Liver (tissue), 9 donors: Measurements from ENCODE around the gene KIRREL3. TPM values are rescaled to one million over a fixed set of nuclear protein-coding genes. Genes with fewer than 3 reads are reported as not detected.

ENCODE experiments used
- DNase-seq: peaks from one replicate; pipeline ENCODE4 v3.0.0-alpha.2; 2017; ENCODE audit warnings: low spot score
- H3K27ac ChIP-seq, 2 donors: one replicate each; pipeline ENCODE4 v1.7.0; 2013; ENCODE audit warnings: inconsistent platforms in 2 of 2, low read length in 2 of 2, control low read depth in 1 of 2, low read depth in 1 of 2, mild to moderate bottlenecking in 1 of 2
- H3K27me3 ChIP-seq, 4 donors: one replicate each; pipeline versions ENCODE4 v1.6.1 to v1.7.0; 2013; ENCODE audit warnings: low read length in 3 of 4, inconsistent platforms in 1 of 4, mild to moderate bottlenecking in 1 of 4, moderate library complexity in 1 of 4; ENCODE audit not compliant: control insufficient read depth in 4 of 4, insufficient read depth in 4 of 4
- H3K36me3 ChIP-seq, 4 donors: one replicate each; pipeline versions ENCODE4 v1.6.1 to v1.7.0; 2013; ENCODE audit warnings: low read length in 3 of 4, mild to moderate bottlenecking in 3 of 4, low read depth in 1 of 4, moderate library complexity in 1 of 4; ENCODE audit not compliant: control insufficient read depth in 4 of 4, insufficient read depth in 3 of 4
- H3K4me1 ChIP-seq, 4 donors: one replicate each; pipeline versions ENCODE4 v1.6.1 to v1.7.0; 2013; ENCODE audit warnings: low read length in 3 of 4, mild to moderate bottlenecking in 3 of 4, moderate library complexity in 1 of 4; ENCODE audit not compliant: control insufficient read depth in 4 of 4, insufficient read depth in 4 of 4
- H3K4me3 ChIP-seq, 3 donors: one replicate each; pipeline versions ENCODE4 v1.6.1 to v1.7.0; 2013; ENCODE audit warnings: low read length in 3 of 3, control low read depth in 1 of 3, low read depth in 1 of 3, mild to moderate bottlenecking in 1 of 3
- H3K9ac ChIP-seq, 2 donors: one replicate each; pipeline ENCODE4 v1.7.0; 2013; ENCODE audit warnings: low read length in 2 of 2, mild to moderate bottlenecking in 2 of 2, moderate library complexity in 2 of 2, control low read depth in 1 of 2, low read depth in 1 of 2
- H3K9me3 ChIP-seq, 4 donors: one replicate each; pipeline versions ENCODE4 v1.6.1 to v1.7.0; 2013; ENCODE audit warnings: low read length in 3 of 4; ENCODE audit not compliant: control insufficient read depth in 4 of 4
- CTCF ChIP-seq: fragments of 150-350 bp; IDR thresholded peaks from 2 replicates; pipeline ENCODE4 v1.5.1; 2017; ENCODE audit warnings: improper control_type of control experiment, low read depth, low read length; ENCODE audit not compliant: missing input control
- EGR1 ChIP-seq, 2 donors: IDR thresholded peaks; 2 replicates each; pipeline ENCODE4 v1.6.1; 2016 to 2018; ENCODE audit warnings: antibody characterized with exemption in 2 of 2, low read depth in 2 of 2
- FOXA1 ChIP-seq: IDR thresholded peaks from 2 replicates; pipeline ENCODE4 v1.6.1; 2016; ENCODE audit warnings: antibody characterized with exemption
- FOXA2 ChIP-seq: IDR thresholded peaks from 2 replicates; pipeline ENCODE4 v1.6.1; 2016; ENCODE audit warnings: antibody characterized with exemption
- GABPA ChIP-seq, 2 donors: IDR thresholded peaks in 1 of 2; conservative IDR thresholded peaks in 1 of 2; 2 replicates each; pipeline ENCODE4 v1.6.1; 2016; ENCODE audit warnings: antibody characterized with exemption in 2 of 2, mild to moderate bottlenecking in 1 of 2, moderate library complexity in 1 of 2
- HNF4A ChIP-seq, 2 donors: conservative IDR thresholded peaks; 2 replicates each; pipeline ENCODE4 v1.6.1; 2016; ENCODE audit warnings: antibody characterized with exemption in 2 of 2, mild to moderate bottlenecking in 2 of 2
- HNF4G ChIP-seq: IDR thresholded peaks from 2 replicates; pipeline ENCODE4 v1.6.1; 2016; ENCODE audit warnings: antibody characterized with exemption
- JUND ChIP-seq, 2 donors: IDR thresholded peaks; 2 replicates each; pipeline ENCODE4 v1.6.1; 2016; ENCODE audit warnings: antibody characterized with exemption in 2 of 2
- NR2F2 ChIP-seq: IDR thresholded peaks from 2 replicates; pipeline ENCODE4 v1.6.1; 2016; ENCODE audit warnings: antibody characterized with exemption
- RAD21 ChIP-seq, 2 donors: IDR thresholded peaks; 2 replicates each; pipeline ENCODE4 v1.6.1; 2016; ENCODE audit warnings: antibody characterized with exemption in 2 of 2, mild to moderate bottlenecking in 2 of 2
- REST ChIP-seq: IDR thresholded peaks from 2 replicates; pipeline ENCODE4 v1.6.1; 2016; ENCODE audit warnings: antibody characterized with exemption, mild to moderate bottlenecking
- RXRA ChIP-seq, 2 donors: IDR thresholded peaks; 2 replicates each; pipeline ENCODE4 v1.6.1; 2017 to 2018; ENCODE audit warnings: antibody characterized with exemption in 2 of 2, mild to moderate bottlenecking in 1 of 2
- SP1 ChIP-seq: IDR thresholded peaks from 2 replicates; pipeline ENCODE4 v1.6.1; 2018; ENCODE audit warnings: antibody characterized with exemption, mild to moderate bottlenecking
- TAF1 ChIP-seq: conservative IDR thresholded peaks from 2 replicates; pipeline ENCODE4 v1.6.1; 2016; ENCODE audit warnings: antibody characterized with exemption, mild to moderate bottlenecking
- YY1 ChIP-seq: IDR thresholded peaks from 2 replicates; pipeline ENCODE4 v1.6.1; 2016; ENCODE audit warnings: antibody characterized with exemption, mild to moderate bottlenecking
- WGBS: extraction: QIAGEN DNeasy Blood & Tissue Kit; methylation state at CpG from one replicate; pipeline ENCODE4 v1.1.7; 2013; 5-methylcytosine and 5-hydroxymethylcytosine counted together
- polyA plus RNA-seq, 2 donors: library from polyadenylated mRNA; stranded (reverse) in 1 of 2; unstranded in 1 of 2; fragments of 200-250 nt in 1 of 2; fragments of >200 nt in 1 of 2; fragmentation: Nextera tagmentation in 1 of 2; extraction: Ambion mirVana in 1 of 2; gene quantifications; one replicate each; pipeline versions ENCODE4 v1.2.1 to v1.2.3, GENCODE V29; 2013 to 2015
- total RNA-seq, 2 donors: library from RNA; depleted of rRNA; stranded (reverse); fragments of >200 nt; gene quantifications; one replicate each; pipeline ENCODE4 v1.2.3, GENCODE V29; 2014
- TF ChIP-seq, protein P1 (sequence below): IDR thresholded peaks from 2 replicates; pipeline ENCODE4 v1.6.1; 2016; ENCODE audit warnings: antibody characterized with exemption
- TF ChIP-seq, protein P2 (sequence below): IDR thresholded peaks from 2 replicates; pipeline ENCODE4 v1.6.1; 2016; ENCODE audit warnings: antibody characterized with exemption
- TF ChIP-seq, protein P3 (sequence below): IDR thresholded peaks from 2 replicates; pipeline ENCODE4 v1.6.1; 2016; ENCODE audit warnings: antibody characterized with exemption
- donor health status: healthy.
- donor health status: healthy.
- donor health status: healthy.
- donor health status: healthy.
- donor health status: healthy.

The KIRREL3 gene
- total and polyA plus RNA-seq, 4 donors, result 0.03 to 0.29 (median 0.08) TPM; not detected in 1

DNA sequence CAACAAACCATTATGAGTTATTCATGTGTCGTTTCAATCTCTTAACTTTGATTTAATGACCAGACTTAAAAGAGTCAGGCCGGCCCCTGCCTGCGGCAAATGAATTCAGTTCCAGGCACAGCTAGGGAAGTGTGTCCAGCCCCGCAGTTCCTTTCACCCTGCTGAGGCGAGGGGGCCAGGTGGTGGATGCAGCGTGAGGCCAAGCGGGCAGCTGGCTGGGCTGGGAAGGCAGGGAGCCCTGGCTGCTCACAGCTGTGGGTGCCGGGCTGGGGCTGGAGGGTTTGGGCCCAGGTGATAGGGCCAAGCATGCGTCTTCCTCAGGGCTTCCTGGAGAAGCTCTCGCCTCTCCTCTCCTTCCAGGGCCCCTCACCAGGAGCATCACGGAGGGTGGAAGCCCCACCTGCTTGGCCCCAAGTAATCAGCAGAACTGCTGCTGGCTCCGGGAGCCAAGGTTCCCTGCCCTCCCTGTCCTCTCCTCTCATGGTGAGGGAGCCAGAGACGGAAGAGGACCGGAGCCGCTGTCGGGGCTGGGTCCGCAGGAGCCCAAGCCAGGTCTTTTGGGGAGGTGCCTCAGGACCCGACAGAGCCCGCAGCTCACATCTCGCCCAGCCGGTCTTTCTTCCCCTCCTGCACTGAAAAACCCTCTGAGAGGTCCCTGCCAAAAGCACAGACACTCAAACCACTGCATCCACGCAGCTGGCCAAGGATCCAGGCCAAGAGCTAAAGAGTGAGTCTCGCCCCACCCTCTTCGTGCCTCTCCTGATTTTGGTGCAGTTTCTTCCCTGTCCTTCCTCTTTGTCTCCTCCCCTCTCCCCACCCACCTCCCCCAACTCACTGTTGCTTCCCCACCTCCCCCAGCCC lies 548.1 kb downstream of the KIRREL3 start:
- H3K4me1 ChIP-seq, result no peaks in the 10 kb centered on the region
- 62% methylated on average over 24 of the region's 24 CpGs for WGBS
- no peaks in the 10 kb centered on the region for H3K9me3 ChIP-seq
- no peaks in the 10 kb centered on the region for H3K27me3 ChIP-seq
- no peak for TF ChIP-seq FOXA1
- TF ChIP-seq CTCF, result no peak
- no peak for TF ChIP-seq YY1
- TF ChIP-seq, protein P1, sequence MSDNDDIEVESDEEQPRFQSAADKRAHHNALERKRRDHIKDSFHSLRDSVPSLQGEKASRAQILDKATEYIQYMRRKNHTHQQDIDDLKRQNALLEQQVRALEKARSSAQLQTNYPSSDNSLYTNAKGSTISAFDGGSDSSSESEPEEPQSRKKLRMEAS, result no peak
- no peak for TF ChIP-seq HNF4G
- TF ChIP-seq, protein P2, sequence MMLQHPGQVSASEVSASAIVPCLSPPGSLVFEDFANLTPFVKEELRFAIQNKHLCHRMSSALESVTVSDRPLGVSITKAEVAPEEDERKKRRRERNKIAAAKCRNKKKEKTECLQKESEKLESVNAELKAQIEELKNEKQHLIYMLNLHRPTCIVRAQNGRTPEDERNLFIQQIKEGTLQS, result no peak
- TF ChIP-seq HNF4A (conservative IDR thresholded peaks at IDR 0.05), result no peak
- no peak for TF ChIP-seq FOXA2
- TF ChIP-seq RAD21 (IDR thresholded peaks at IDR 0.05), result no peak
- TF ChIP-seq, protein P3, sequence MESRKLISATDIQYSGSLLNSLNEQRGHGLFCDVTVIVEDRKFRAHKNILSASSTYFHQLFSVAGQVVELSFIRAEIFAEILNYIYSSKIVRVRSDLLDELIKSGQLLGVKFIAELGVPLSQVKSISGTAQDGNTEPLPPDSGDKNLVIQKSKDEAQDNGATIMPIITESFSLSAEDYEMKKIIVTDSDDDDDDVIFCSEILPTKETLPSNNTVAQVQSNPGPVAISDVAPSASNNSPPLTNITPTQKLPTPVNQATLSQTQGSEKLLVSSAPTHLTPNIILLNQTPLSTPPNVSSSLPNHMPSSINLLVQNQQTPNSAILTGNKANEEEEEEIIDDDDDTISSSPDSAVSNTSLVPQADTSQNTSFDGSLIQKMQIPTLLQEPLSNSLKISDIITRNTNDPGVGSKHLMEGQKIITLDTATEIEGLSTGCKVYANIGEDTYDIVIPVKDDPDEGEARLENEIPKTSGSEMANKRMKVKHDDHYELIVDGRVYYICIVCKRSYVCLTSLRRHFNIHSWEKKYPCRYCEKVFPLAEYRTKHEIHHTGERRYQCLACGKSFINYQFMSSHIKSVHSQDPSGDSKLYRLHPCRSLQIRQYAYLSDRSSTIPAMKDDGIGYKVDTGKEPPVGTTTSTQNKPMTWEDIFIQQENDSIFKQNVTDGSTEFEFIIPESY, result no peak
- no peak for TF ChIP-seq TAF1
- no peak for TF ChIP-seq EGR1 (IDR thresholded peaks at IDR 0.05; ENCODE audit: low read depth in 2 of 2)
- TF ChIP-seq NR2F2, result no peak
- TF ChIP-seq RXRA (IDR thresholded peaks at IDR 0.05), result no peak
- TF ChIP-seq REST, result no peak
- TF ChIP-seq GABPA (IDR thresholded peaks at IDR 0.05 in 1 of 2, conservative IDR thresholded peaks at IDR 0.05 in 1 of 2), result no peak
- TF ChIP-seq SP1, result no peak
- no peak for TF ChIP-seq JUND (IDR thresholded peaks at IDR 0.05)
- H3K9ac ChIP-seq, result no peak overlapping the region
- no peak overlapping the region for H3K27ac ChIP-seq
- no peaks in the 10 kb centered on the region for H3K36me3 ChIP-seq
- H3K4me3 ChIP-seq, result no peak overlapping the region
- DNase-seq, result no peak
